ENCODE results near the gene MYO3B. TPM values are rescaled to one million over a fixed set of nuclear protein-coding genes. Genes with fewer than 3 reads are reported as not detected.

The MYO3B gene
- total RNA-seq, 1 donor from 2014 or later = 0.05 TPM

DNA sequence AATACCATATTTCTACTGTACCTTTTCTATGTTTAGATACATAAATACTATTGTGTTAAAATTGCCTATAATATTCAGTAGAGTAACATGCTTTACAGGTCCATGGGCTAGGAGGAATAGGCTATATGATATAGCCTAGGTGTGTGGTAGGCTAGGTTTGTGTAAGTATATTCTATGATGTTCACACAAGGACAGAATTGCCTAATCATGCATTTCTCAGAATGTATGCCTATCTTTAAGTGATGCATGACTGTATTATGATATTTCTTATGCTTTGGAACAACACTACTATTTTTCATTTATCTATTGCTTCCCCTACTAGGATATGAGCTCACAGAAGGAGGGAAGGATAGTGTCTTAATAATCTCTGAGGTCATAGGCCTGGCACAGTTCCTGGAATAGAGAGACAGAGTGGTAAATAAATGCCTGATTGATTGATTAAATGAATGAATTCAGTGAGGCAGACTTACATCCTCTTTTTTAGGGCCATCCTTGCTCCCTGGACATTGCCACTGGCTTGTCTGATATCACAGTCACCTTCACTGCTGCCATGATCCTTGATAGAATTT, 121.0 kb downstream of the MYO3B start:
- intact Hi-C loops (cut with micrococcal nuclease) = no loop called here
- H3K9me3 ChIP-seq (replicated peaks) = peaks cover 10% of the 10 kb centered on the region
- peaks cover 10% of the 10 kb centered on the region for H3K27me3 ChIP-seq (ENCODE audit: low read depth)
- TF ChIP-seq, protein P1, sequence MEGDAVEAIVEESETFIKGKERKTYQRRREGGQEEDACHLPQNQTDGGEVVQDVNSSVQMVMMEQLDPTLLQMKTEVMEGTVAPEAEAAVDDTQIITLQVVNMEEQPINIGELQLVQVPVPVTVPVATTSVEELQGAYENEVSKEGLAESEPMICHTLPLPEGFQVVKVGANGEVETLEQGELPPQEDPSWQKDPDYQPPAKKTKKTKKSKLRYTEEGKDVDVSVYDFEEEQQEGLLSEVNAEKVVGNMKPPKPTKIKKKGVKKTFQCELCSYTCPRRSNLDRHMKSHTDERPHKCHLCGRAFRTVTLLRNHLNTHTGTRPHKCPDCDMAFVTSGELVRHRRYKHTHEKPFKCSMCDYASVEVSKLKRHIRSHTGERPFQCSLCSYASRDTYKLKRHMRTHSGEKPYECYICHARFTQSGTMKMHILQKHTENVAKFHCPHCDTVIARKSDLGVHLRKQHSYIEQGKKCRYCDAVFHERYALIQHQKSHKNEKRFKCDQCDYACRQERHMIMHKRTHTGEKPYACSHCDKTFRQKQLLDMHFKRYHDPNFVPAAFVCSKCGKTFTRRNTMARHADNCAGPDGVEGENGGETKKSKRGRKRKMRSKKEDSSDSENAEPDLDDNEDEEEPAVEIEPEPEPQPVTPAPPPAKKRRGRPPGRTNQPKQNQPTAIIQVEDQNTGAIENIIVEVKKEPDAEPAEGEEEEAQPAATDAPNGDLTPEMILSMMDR (IDR thresholded peaks at IDR 0.05; ENCODE audit: borderline replicate concordance) = no peak
- H3K36me3 ChIP-seq = no peaks in the 10 kb centered on the region
- H3K4me3 ChIP-seq = no peak overlapping the region
- H3K4me1 ChIP-seq = no peaks in the 10 kb centered on the region
- DNase-seq = no peak
- no peak overlapping the region for H3K27ac ChIP-seq (replicated peaks)

GRCh38 chr2:170300993-170301392, 123.0 kb downstream of the MYO3B start:
- peaks cover 4% of the 10 kb centered on the region for H3K9me3 ChIP-seq (replicated peaks)
- no peak overlapping the region for H3K4me3 ChIP-seq
- H3K4me1 ChIP-seq = no peaks in the 10 kb centered on the region
- intact Hi-C loops (cut with micrococcal nuclease) = no loop called here
- H3K27me3 ChIP-seq (ENCODE audit: low read depth) = peaks cover 18% of the 10 kb centered on the region
- TF ChIP-seq, protein P1 (IDR thresholded peaks at IDR 0.05; ENCODE audit: borderline replicate concordance) = no peak
- H3K36me3 ChIP-seq = no peaks in the 10 kb centered on the region
- DNase-seq = no peak
- H3K27ac ChIP-seq (replicated peaks) = no peak overlapping the region

DNA sequence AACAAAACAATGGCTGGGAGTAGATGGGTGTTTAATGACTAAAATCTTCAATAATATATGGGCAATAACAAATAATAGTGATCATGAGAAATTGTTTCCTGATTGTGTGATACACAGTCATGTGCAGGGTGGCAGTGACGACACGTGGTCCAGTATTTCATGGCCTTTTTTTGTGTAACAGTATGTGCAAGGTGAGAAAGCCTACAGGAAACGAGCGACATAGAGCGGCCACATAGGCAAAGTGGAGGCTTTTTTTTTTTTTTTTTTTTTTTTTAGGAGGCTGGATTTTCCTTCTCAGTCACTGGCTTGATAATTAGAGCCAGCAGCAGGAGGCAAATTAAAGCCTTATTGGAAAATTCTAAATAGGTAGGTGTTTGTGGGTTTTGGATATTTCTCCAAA, 123.7 kb downstream of the MYO3B start:
- no peaks in the 10 kb centered on the region for H3K4me1 ChIP-seq
- H3K9me3 ChIP-seq (replicated peaks) = no peaks in the 10 kb centered on the region
- no peak for DNase-seq
- H3K27me3 ChIP-seq (ENCODE audit: low read depth) = peaks cover 23% of the 10 kb centered on the region
- no peak overlapping the region for H3K4me3 ChIP-seq
- TF ChIP-seq, protein P1 (IDR thresholded peaks at IDR 0.05; ENCODE audit: borderline replicate concordance) = no peak
- H3K27ac ChIP-seq (replicated peaks) = no peak overlapping the region
- intact Hi-C loops (cut with micrococcal nuclease) = no loop called here
- H3K36me3 ChIP-seq = no peaks in the 10 kb centered on the region

DNA sequence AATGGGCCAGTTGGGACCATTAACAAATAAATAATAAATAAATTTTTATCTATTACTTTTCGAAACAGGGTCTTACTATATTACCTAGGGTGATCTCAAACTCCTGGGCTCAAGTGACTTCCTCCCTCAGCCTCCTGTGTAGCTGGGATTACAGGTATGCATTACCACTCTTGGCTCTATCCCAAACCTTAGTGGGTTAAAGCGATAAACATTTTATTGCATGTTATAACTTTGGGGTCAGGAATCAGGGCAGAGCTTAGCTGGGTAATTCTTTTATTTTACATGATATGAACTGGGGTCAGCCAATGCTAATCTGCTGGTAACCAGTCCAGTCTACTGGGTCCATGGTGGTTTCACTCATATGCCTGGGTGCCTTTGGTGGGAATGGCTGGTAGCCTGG, 127.8 kb downstream of the MYO3B start:
- H3K4me3 ChIP-seq = no peak overlapping the region
- no peaks in the 10 kb centered on the region for H3K4me1 ChIP-seq
- no peaks in the 10 kb centered on the region for H3K9me3 ChIP-seq (replicated peaks)
- H3K36me3 ChIP-seq = no peaks in the 10 kb centered on the region
- DNase-seq = no peak
- no peak overlapping the region for H3K27ac ChIP-seq (replicated peaks)
- TF ChIP-seq, protein P1 (IDR thresholded peaks at IDR 0.05; ENCODE audit: borderline replicate concordance) = no peak
- intact Hi-C loops (cut with micrococcal nuclease) = no loop called here
- peaks cover 24% of the 10 kb centered on the region for H3K27me3 ChIP-seq (ENCODE audit: low read depth)

DNA sequence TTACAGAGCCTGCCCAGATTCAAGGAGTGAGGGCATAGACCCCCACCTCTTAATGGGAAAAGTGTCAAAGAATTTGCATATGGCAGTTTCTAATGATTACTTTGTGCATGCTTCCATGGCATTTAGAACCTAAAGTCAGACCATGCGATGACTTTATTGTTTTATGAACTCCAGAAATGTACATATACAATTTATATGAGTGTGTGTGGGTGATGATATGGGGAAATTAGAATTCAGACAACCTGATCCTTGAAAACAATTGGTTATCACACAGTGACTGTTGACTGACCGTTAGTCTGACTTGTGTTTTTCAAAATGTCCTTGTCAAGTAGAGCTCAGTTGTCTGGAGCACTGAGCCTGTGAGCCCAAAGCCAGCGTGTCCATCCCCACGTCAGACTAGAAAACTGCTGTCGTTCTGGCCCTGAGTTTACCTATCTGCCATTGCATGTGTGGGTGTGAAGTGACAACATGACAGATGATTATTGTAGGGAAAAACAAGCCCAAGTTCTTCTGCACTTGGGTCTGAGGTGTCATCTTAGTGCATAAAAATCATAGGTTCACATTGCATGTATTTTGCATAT, 128.4 kb downstream of the MYO3B start:
- no peak for DNase-seq
- Histone ChIP-seq H3K27ac (replicated peaks) (no peak overlapping the region), H3K27me3 (ENCODE audit: low read depth) (peaks cover 24% of the 10 kb centered on the region), H3K36me3 (no peaks in the 10 kb centered on the region), H3K4me1 (no peaks in the 10 kb centered on the region), H3K4me3 (no peak overlapping the region), H3K9me3 (replicated peaks) (no peaks in the 10 kb centered on the region)
- intact Hi-C loops (cut with micrococcal nuclease) = no loop called here
- TF ChIP-seq, protein P1 (IDR thresholded peaks at IDR 0.05; ENCODE audit: borderline replicate concordance) = no peak
